ENCODE results near the gene CDC42SE2.

GRCh38 chr5:131256507-131256823 is 7.4 kb upstream of the CDC42SE2 start:
- TF ChIP-seq SMC3 (conservative IDR thresholded peaks at IDR 0.05; ENCODE audit: poor library complexity), result no peak
- TF ChIP-seq, protein P1, sequence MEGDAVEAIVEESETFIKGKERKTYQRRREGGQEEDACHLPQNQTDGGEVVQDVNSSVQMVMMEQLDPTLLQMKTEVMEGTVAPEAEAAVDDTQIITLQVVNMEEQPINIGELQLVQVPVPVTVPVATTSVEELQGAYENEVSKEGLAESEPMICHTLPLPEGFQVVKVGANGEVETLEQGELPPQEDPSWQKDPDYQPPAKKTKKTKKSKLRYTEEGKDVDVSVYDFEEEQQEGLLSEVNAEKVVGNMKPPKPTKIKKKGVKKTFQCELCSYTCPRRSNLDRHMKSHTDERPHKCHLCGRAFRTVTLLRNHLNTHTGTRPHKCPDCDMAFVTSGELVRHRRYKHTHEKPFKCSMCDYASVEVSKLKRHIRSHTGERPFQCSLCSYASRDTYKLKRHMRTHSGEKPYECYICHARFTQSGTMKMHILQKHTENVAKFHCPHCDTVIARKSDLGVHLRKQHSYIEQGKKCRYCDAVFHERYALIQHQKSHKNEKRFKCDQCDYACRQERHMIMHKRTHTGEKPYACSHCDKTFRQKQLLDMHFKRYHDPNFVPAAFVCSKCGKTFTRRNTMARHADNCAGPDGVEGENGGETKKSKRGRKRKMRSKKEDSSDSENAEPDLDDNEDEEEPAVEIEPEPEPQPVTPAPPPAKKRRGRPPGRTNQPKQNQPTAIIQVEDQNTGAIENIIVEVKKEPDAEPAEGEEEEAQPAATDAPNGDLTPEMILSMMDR (IDR thresholded peaks at IDR 0.05; ENCODE audit: poor library complexity, severe bottlenecking), result no peak
- TF ChIP-seq TAF1 (IDR thresholded peaks at IDR 0.05; ENCODE audit: low read depth), result no peak

All from neural cell (in vitro differentiated cells).